NCI-H510A treated with DMSO at 0.1 percent for 48 hours (cell line): Measurements from ENCODE around the gene FCSK.
"Not testable (repeated sequence)": the region's sequence is repeated elsewhere in the genome, so short reads cannot be mapped to it uniquely, and the experiment has no call there.

Experiments used
- DNase-seq: peaks from one replicate; lab custom pipeline; 2025; lab: John Stamatoyannopoulos, UW

FCSK gene

DNA sequence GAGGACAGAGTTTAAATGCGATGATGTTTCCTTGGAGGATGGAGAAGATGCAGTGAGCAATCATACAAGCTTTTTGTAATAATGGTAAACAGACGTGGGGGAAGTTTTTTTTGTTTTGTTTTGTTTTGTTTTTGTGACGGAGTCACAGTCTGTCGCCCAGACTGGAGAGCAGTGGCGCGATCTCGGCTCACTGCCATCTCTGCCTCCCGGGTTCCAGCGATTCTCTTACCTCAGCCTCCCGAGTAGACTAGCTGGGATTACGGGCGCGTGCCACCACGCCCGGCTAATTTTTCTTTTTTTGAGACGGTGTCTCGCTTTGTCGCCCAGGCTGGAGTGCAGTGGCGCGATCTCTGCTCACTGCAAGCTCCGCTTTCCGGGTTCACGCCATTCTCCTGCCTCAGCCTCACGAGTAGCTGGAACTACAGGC is 70.0 kb downstream of the FCSK start:
- not testable (repeated sequence) for DNase-seq

DNA sequence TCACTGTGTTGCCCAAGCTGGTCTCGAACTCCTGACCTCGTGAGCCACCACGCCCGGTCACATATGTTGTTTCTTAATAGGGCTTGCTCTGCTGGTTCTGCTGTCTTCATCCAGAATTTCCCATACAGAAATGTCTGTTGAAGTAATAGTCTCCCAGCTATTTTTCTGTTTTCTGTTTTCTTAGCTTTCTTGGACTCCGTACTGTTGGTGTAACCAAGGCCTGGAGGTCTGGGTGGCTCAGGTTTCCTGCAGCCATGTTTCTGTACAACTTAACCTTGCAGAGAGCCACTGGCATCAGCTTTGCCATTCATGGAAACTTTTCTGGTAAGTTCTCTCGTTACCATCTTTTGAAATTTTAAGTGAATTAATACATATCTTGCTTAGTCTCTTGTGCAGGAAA is 72.0 kb downstream of the FCSK start:
- no peak for DNase-seq

DNA sequence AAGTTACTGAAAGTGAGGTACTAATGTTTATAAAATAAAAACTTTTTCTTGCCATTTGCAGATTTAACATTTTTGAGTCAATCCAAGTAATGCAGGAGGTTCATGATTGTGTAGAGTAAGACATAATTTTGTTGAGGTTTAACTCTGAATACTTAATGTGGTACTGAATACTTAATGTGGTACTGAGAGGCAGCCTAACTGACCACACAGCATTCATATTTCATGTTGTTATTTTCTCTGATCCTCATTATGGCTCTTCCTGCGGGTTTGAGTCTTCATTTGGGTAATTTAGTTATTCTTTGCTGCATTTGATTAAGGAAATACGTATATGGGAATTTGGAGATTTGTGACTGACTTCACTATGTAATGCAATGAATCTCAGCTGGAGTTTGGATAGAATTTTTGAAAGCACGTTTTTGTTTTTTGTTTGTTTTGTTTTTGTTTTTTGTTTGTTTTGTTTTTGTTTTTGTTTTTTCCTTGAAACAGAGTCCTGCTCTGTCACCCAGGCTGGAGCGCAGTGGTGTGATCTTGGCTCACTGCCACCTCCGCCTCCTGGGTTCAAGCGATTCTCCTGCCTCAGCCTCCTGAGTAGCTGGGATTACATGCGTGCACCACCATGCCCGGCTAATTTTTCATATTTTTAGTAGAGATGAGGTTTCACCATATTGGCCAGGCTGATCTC is 73.1 kb downstream of the FCSK start:
- DNase-seq = no peak

DNA sequence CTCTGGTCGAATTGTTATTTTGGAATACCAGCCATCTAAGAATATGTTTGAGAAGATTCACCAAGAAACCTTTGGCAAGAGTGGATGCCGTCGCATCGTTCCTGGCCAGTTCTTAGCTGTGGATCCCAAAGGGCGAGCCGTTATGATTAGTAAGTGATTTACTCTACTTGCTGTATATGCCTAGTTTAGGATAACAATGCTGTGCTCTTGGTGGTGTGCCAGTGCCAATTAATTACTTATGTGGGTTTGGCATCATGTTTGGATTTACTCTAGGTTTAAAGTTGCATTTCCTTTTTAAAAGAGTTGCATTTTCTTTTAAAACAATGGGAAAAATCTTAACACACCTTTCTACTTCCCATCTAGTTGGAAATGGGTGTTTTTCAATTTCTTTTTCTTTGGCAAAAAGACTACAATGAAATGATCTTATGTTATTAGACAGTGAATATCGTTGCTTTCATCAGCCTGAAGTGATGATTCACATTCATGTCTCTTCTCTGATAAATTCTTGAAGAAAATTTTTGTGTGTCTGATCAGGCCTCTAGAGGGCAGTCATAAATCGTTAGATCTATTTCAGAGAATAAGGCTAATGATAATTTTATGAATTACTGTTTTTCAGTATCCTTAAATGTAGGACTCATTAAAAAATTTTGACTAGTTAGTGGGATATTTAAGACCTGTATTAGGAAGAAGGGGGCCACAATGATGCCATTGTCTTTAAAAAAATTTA is 74.8 kb downstream of the FCSK start:
- DNase-seq = no peak
